HepG2 (cell line): ENCODE data around the gene NDUFB10. TPM values are rescaled to one million over a fixed set of nuclear protein-coding genes. Genes with fewer than 3 reads are reported as not detected.
A peak's percentile ranks its signal among the peaks of the same experiment; 100 is the strongest.

Source experiments
- MAZ ChIP-seq, 2 experiments: sonication (generic) in 1 of 2; formaldehyde crosslinking in 1 of 2; IDR thresholded peaks; 2 replicates each; pipeline versions ENCODE4 v1.5.0 to v1.6.1; 2012 to 2020; ENCODE audit warnings: low read depth in 2 of 2, mild to moderate bottlenecking in 2 of 2, borderline replicate concordance in 1 of 2, improper control_type of control experiment in 1 of 2, low read length in 1 of 2, missing genetic modification reagents in 1 of 2, moderate library complexity in 1 of 2
- MIER3 ChIP-seq: IDR thresholded peaks from 2 replicates; pipeline ENCODE4 v1.6.1; 2016; ENCODE audit warnings: missing compliant biosample characterization, borderline replicate concordance
- TOPORS ChIP-seq: sonication (generic); formaldehyde crosslinking; IDR thresholded peaks from 2 replicates; pipeline ENCODE4 v1.8.0; 2023; ENCODE audit warnings: mild to moderate bottlenecking, missing genetic modification reagents
- UBTF ChIP-seq: sonication (generic); formaldehyde crosslinking; IDR thresholded peaks from 2 replicates; pipeline ENCODE4 v1.4.0; 2020; ENCODE audit warnings: mild to moderate bottlenecking, missing genetic modification reagents
- ZNF34 ChIP-seq: sonication (generic); formaldehyde crosslinking; IDR thresholded peaks from 2 replicates; pipeline ENCODE4 v1.4.0; 2020; ENCODE audit warnings: mild to moderate bottlenecking, missing genetic modification reagents, borderline replicate concordance
- ZNF589 ChIP-seq: sonication (generic); formaldehyde crosslinking; conservative IDR thresholded peaks from 2 replicates; pipeline ENCODE4 v1.8.0; 2022; ENCODE audit warnings: mild to moderate bottlenecking, moderate library complexity, missing genetic modification reagents
- polyA plus RNA-seq, 8 experiments: library from polyadenylated mRNA; depleted of rRNA in 3 of 8; stranded (reverse) in 7 of 8; unstranded in 1 of 8; fragments of >200 nt; fragmentation: Illumina TruSeq in 4 of 8; extraction: Trizol in 4 of 8; gene quantifications; 2 replicates each; pipeline versions ENCODE4 v1.2.1 to v1.2.3, GENCODE V29; 2011 to 2016; ENCODE audit warnings: low read depth in 4 of 8, missing spikeins in 1 of 8, mixed read lengths in 1 of 8; ENCODE audit not compliant: insufficient read depth in 1 of 8
- total RNA-seq, 5 experiments: library from RNA; depleted of rRNA; stranded (reverse); fragments of >200 nt; fragmentation: Illumina TruSeq; extraction: Trizol; gene quantifications; 2 replicates each; pipeline ENCODE4 v1.2.3, GENCODE V29; 2016; ENCODE audit warnings: low read depth in 1 of 5
- TF ChIP-seq, protein P1 (sequence below): sonication (generic); formaldehyde crosslinking; IDR thresholded peaks from 2 replicates; pipeline ENCODE4 v1.4.0; 2020; ENCODE audit warnings: missing genetic modification reagents, borderline replicate concordance
- TF ChIP-seq, protein P2 (sequence below): sonication (generic); formaldehyde crosslinking; IDR thresholded peaks from 2 replicates; pipeline ENCODE4 v1.5.0; 2020; ENCODE audit warnings: mild to moderate bottlenecking, missing genetic modification reagents, borderline replicate concordance
- TF ChIP-seq, protein P3 (sequence below): sonication (generic); formaldehyde crosslinking; IDR thresholded peaks from 2 replicates; pipeline ENCODE4 v1.8.1; 2023; ENCODE audit warnings: mild to moderate bottlenecking, missing genetic modification reagents

NDUFB10 gene
- total and polyA plus RNA-seq, 2 of the 13 experiments (the other 11 are each of a cell fraction or from before 2014, with no cell fraction given) = 68.6 to 157 TPM

- TF ChIP-seq, protein P1, sequence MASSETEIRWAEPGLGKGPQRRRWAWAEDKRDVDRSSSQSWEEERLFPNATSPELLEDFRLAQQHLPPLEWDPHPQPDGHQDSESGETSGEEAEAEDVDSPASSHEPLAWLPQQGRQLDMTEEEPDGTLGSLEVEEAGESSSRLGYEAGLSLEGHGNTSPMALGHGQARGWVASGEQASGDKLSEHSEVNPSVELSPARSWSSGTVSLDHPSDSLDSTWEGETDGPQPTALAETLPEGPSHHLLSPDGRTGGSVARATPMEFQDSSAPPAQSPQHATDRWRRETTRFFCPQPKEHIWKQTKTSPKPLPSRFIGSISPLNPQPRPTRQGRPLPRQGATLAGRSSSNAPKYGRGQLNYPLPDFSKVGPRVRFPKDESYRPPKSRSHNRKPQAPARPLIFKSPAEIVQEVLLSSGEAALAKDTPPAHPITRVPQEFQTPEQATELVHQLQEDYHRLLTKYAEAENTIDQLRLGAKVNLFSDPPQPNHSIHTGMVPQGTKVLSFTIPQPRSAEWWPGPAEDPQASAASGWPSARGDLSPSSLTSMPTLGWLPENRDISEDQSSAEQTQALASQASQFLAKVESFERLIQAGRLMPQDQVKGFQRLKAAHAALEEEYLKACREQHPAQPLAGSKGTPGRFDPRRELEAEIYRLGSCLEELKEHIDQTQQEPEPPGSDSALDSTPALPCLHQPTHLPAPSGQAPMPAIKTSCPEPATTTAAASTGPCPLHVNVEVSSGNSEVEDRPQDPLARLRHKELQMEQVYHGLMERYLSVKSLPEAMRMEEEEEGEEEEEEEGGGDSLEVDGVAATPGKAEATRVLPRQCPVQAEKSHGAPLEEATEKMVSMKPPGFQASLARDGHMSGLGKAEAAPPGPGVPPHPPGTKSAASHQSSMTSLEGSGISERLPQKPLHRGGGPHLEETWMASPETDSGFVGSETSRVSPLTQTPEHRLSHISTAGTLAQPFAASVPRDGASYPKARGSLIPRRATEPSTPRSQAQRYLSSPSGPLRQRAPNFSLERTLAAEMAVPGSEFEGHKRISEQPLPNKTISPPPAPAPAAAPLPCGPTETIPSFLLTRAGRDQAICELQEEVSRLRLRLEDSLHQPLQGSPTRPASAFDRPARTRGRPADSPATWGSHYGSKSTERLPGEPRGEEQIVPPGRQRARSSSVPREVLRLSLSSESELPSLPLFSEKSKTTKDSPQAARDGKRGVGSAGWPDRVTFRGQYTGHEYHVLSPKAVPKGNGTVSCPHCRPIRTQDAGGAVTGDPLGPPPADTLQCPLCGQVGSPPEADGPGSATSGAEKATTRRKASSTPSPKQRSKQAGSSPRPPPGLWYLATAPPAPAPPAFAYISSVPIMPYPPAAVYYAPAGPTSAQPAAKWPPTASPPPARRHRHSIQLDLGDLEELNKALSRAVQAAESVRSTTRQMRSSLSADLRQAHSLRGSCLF (CRISPR knock-in tag) = no peak
- no peak for TF ChIP-seq MAZ (IDR thresholded peaks at IDR 0.05; ENCODE audit: borderline replicate concordance, low read depth, low read length)
- TF ChIP-seq MAZ (CRISPR knock-in tag; IDR thresholded peaks at IDR 0.05; ENCODE audit: low read depth) = no peak
- no peak for TF ChIP-seq TOPORS (CRISPR knock-in tag)
- TF ChIP-seq MIER3 (CRISPR knock-in tag) = no peak
- peak; percentile 52 for TF ChIP-seq UBTF (CRISPR knock-in tag)
- TF ChIP-seq, protein P2, sequence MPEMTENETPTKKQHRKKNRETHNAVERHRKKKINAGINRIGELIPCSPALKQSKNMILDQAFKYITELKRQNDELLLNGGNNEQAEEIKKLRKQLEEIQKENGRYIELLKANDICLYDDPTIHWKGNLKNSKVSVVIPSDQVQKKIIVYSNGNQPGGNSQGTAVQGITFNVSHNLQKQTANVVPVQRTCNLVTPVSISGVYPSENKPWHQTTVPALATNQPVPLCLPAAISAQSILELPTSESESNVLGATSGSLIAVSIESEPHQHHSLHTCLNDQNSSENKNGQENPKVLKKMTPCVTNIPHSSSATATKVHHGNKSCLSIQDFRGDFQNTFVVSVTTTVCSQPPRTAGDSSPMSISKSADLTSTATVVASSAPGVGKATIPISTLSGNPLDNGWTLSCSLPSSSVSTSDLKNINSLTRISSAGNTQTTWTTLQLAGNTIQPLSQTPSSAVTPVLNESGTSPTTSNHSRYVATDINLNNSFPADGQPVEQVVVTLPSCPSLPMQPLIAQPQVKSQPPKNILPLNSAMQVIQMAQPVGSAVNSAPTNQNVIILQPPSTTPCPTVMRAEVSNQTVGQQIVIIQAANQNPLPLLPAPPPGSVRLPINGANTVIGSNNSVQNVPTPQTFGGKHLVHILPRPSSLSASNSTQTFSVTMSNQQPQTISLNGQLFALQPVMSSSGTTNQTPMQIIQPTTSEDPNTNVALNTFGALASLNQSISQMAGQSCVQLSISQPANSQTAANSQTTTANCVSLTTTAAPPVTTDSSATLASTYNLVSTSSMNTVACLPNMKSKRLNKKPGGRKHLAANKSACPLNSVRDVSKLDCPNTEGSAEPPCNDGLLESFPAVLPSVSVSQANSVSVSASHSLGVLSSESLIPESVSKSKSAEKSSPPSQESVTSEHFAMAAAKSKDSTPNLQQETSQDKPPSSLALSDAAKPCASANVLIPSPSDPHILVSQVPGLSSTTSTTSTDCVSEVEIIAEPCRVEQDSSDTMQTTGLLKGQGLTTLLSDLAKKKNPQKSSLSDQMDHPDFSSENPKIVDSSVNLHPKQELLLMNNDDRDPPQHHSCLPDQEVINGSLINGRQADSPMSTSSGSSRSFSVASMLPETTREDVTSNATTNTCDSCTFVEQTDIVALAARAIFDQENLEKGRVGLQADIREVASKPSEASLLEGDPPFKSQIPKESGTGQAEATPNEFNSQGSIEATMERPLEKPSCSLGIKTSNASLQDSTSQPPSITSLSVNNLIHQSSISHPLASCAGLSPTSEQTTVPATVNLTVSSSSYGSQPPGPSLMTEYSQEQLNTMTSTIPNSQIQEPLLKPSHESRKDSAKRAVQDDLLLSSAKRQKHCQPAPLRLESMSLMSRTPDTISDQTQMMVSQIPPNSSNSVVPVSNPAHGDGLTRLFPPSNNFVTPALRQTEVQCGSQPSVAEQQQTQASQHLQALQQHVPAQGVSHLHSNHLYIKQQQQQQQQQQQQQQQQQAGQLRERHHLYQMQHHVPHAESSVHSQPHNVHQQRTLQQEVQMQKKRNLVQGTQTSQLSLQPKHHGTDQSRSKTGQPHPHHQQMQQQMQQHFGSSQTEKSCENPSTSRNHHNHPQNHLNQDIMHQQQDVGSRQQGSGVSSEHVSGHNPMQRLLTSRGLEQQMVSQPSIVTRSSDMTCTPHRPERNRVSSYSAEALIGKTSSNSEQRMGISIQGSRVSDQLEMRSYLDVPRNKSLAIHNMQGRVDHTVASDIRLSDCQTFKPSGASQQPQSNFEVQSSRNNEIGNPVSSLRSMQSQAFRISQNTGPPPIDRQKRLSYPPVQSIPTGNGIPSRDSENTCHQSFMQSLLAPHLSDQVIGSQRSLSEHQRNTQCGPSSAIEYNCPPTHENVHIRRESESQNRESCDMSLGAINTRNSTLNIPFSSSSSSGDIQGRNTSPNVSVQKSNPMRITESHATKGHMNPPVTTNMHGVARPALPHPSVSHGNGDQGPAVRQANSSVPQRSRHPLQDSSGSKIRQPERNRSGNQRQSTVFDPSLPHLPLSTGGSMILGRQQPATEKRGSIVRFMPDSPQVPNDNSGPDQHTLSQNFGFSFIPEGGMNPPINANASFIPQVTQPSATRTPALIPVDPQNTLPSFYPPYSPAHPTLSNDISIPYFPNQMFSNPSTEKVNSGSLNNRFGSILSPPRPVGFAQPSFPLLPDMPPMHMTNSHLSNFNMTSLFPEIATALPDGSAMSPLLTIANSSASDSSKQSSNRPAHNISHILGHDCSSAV (CRISPR knock-in tag) = no peak
- TF ChIP-seq ZNF589 (CRISPR knock-in tag) = peak; percentile 79; the same call in 1 of the 2 replicates
- no peak for TF ChIP-seq ZNF34
- TF ChIP-seq, protein P3, sequence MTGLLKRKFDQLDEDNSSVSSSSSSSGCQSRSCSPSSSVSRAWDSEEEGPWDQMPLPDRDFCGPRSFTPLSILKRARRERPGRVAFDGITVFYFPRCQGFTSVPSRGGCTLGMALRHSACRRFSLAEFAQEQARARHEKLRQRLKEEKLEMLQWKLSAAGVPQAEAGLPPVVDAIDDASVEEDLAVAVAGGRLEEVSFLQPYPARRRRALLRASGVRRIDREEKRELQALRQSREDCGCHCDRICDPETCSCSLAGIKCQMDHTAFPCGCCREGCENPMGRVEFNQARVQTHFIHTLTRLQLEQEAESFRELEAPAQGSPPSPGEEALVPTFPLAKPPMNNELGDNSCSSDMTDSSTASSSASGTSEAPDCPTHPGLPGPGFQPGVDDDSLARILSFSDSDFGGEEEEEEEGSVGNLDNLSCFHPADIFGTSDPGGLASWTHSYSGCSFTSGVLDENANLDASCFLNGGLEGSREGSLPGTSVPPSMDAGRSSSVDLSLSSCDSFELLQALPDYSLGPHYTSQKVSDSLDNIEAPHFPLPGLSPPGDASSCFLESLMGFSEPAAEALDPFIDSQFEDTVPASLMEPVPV (CRISPR knock-in tag) = no peak
Observed at GRCh38 chr16:2009791-2010510, 50.6 kb downstream of the NDUFB10 start, which contains the start of gene ZNF598 (continued).
